ENCODE measurements around the gene OBSCN. TPM values are rescaled to one million over a fixed set of nuclear protein-coding genes. Genes with fewer than 3 reads are reported as not detected.

Gene OBSCN
- total and polyA plus RNA-seq, 2 of the 4 experiments (the other 2 are of a cell fraction), result 4.1 to 9.5 TPM

DNA sequence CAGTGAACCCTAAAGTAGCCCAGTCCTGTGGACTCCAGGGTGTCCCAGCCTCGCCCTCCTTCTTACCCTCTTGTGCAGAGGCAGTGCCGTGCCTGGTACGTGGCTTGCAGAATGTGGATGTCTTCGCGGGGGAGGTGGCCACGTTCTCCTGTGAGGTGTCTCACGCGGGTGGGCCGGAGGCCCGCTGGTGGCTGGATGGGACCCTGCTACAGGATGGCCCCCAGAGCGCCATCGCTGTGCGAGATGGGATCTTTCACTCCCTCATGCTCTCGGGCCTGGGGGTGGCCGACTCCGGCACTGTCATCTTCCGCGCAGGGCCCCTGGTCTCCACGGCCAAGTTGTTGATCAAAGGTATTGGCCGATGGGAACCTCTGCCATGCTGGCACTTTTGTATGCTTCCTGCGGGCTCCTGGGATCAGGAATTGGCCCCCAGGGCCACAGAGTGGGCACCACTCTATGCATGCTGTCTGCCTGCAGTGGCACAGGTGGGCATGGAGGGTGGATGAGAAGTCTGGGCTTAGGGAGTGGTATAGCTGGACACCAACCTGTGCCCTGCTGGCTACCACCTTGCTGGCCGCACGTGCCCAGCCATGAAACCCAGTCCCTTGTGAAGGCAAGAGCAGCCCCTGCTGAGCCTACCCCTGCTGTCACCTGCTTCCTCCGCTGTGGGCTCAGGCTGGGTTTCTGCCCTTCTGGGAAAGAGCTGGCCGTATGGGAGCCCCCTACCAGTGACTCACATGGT lies 105.9 kb downstream of the OBSCN start:
- Histone ChIP-seq H4K8ac (ENCODE audit: low read depth in 2 of 2, low read length in 2 of 2) (no peak overlapping the region), H2AK9ac (replicated peaks; ENCODE audit: low read depth, low read length, poor library complexity) (no peak overlapping the region), H4K91ac (ENCODE audit: insufficient read depth, low read depth, low read length) (no peak overlapping the region), H3K79me1 (ENCODE audit: low read depth in 1 of 2, low read length in 2 of 2) (no peaks in the 10 kb centered on the region), H3K56ac (ENCODE audit: extremely low read depth, insufficient read depth, low read length) (no peak overlapping the region), H3K4me1 (ENCODE audit: control insufficient read depth, insufficient read depth, low read length) (no peaks in the 10 kb centered on the region), H3K14ac (replicated peaks; ENCODE audit: low read depth, low read length) (no peak overlapping the region), H2BK120ac (ENCODE audit: low read depth, low read length) (no peak overlapping the region), H3K4ac (ENCODE audit: low read depth, low read length) (no peak overlapping the region), H3K27me3 (ENCODE audit: control insufficient read depth, insufficient read depth, low read length) (no peaks in the 10 kb centered on the region), H2AFZ (replicated peaks; ENCODE audit: low read length, poor library complexity) (no peak overlapping the region), H3K9me3 (ENCODE audit: control insufficient read depth, insufficient read depth, low read length) (peaks cover 10% of the 10 kb centered on the region; the same call in 1 of the 2 replicates), H3K9me1 (ENCODE audit: insufficient read depth, low read length) (no peaks in the 10 kb centered on the region), H2BK15ac (ENCODE audit: low read depth, low read length) (no peak overlapping the region), H3K23ac (ENCODE audit: low read depth, low read length) (no peak overlapping the region), H3K36me3 (ENCODE audit: control insufficient read depth, insufficient read depth, low read length) (peaks cover 4% of the 10 kb centered on the region), H4K5ac (ENCODE audit: low read depth, low read length) (no peak overlapping the region), H3K4me3 (ENCODE audit: insufficient read depth, low read depth, low read length) (no peak overlapping the region), H4K20me1 (ENCODE audit: insufficient read depth, low read length) (no peaks in the 10 kb centered on the region), H3K4me2 (ENCODE audit: low read depth, low read length) (no peak overlapping the region), H3K27ac (ENCODE audit: insufficient read depth, low read length) (no peak overlapping the region), H3K9ac (ENCODE audit: low read depth, low read length) (no peak overlapping the region), H2BK20ac (ENCODE audit: low read depth, low read length) (no peak overlapping the region), H2AK5ac (ENCODE audit: low read depth, low read length) (no peak overlapping the region), H2BK5ac (ENCODE audit: low read depth, low read length, poor library complexity, severe bottlenecking) (no peak overlapping the region), H3K18ac (ENCODE audit: low read depth, low read length) (no peak overlapping the region)
- ATAC-seq (ENCODE audit: low read depth) (no peak), DNase-seq (no peak)
- in situ Hi-C loops (cut with MboI; ENCODE audit: low sequenced_read_pairs), result no loop called here
- BruUV-seq (replicated peaks), result no TSS peak
- CTCF ChIA-PET, result no interaction called here
- dilution Hi-C loops (cut with HindIII; ENCODE audit: low sequenced_read_pairs, unreplicated experiment), result no loop called here
- TF ChIP-seq NFE2L2 (IDR thresholded peaks at IDR 0.05; ENCODE audit: low read depth, low read length) (no peak), RCOR1 (IDR thresholded peaks at IDR 0.05; ENCODE audit: insufficient replicate concordance, low read length) (no peak), CHD1 (IDR thresholded peaks at IDR 0.05; ENCODE audit: low read depth, low read length) (no peak), POLR2A (IDR thresholded peaks at IDR 0.05; ENCODE audit: low read depth, low read length) (no peak)
- POLR2A ChIA-PET (ENCODE audit: unreplicated experiment), result no interaction called here
- intact Hi-C loops (cut with micrococcal nuclease), result no loop called here
- 93% methylated on average over 13 of the region's 25 CpGs; no CpG with 5 or more reads in 1 of the 2 experiments for WGBS, 2 experiments (ENCODE audit: extremely low coverage in 2 of 2, insufficient read length in 1 of 2)
